ENCODE results near the gene HNRNPD. TPM values are rescaled to one million over a fixed set of nuclear protein-coding genes. Genes with fewer than 3 reads are reported as not detected.
"Not testable (repeated sequence)": the region's sequence is repeated elsewhere in the genome, so short reads cannot be mapped to it uniquely, and the experiment has no call there.

The HNRNPD gene
- total and polyA plus RNA-seq, 9 donors = 85.1 to 520 (median 185) TPM

- H3K9me3 ChIP-seq = no peaks in the 10 kb centered on the region
- TF ChIP-seq EP300 (IDR thresholded peaks at IDR 0.05) (no peak), CTCF (IDR thresholded peaks at IDR 0.05) (no peak), POLR2A (IDR thresholded peaks at IDR 0.05) (no peak)
- H3K27me3 ChIP-seq = no peaks in the 10 kb centered on the region
- WGBS, 3 donors = 60 to 87% (median 86%) methylated on average over 1 of the region's 1 CpG
- no peak for DNase-seq
- H3K36me3 ChIP-seq = no peaks in the 10 kb centered on the region
- intact Hi-C loops (cut with DNase I) = no loop called here
- no peak overlapping the region for H3K4me3 ChIP-seq
- no peak overlapping the region for H3K27ac ChIP-seq
- no peaks in the 10 kb centered on the region for H3K4me1 ChIP-seq (ENCODE audit: insufficient read depth)
Observed at GRCh38 chr4:82388405-82388804, 14.6 kb upstream of the HNRNPD start.

- DNase-seq; H3K27ac ChIP-seq; intact Hi-C loops (cut with DNase I); H3K4me1 ChIP-seq (ENCODE audit: insufficient read depth); H3K4me3 ChIP-seq; H3K9me3 ChIP-seq; H3K36me3 ChIP-seq; H3K27me3 ChIP-seq: not testable (repeated sequence)
- WGBS, 3 donors = 90 to 94% (median 93%) methylated on average over 8 of the region's 8 CpGs
Observed at GRCh38 chr4:82386312-82386711, 12.5 kb upstream of the HNRNPD start.

- Histone ChIP-seq H3K27ac (no peak overlapping the region), H3K4me1 (ENCODE audit: insufficient read depth) (no peaks in the 10 kb centered on the region), H3K9me3 (no peaks in the 10 kb centered on the region), H3K4me3 (no peak overlapping the region), H3K36me3 (no peaks in the 10 kb centered on the region), H3K27me3 (no peaks in the 10 kb centered on the region)
- DNase-seq = no peak
- no peak for TF ChIP-seq CTCF (IDR thresholded peaks at IDR 0.05)
- no peak for TF ChIP-seq EP300 (IDR thresholded peaks at IDR 0.05)
- TF ChIP-seq POLR2A (IDR thresholded peaks at IDR 0.05) = no peak
- WGBS, 3 donors = 33 to 49% (median 34%) methylated on average over 2 of the region's 2 CpGs
- intact Hi-C loops (cut with DNase I) = no loop called here
Observed at GRCh38 chr4:82382751-82383150, 9.0 kb upstream of the HNRNPD start.

GRCh38 chr4:82381661-82382296 is 8.0 kb upstream of the HNRNPD start:
- DNase-seq = no peak
- Histone ChIP-seq H3K27me3 (no peaks in the 10 kb centered on the region), H3K27ac (no peak overlapping the region), H3K4me1 (ENCODE audit: insufficient read depth) (peaks cover 3% of the 10 kb centered on the region), H3K9me3 (no peaks in the 10 kb centered on the region), H3K36me3 (no peaks in the 10 kb centered on the region), H3K4me3 (no peak overlapping the region)
- WGBS, 3 donors = 80 to 87% (median 83%) methylated on average over 2 of the region's 2 CpGs
- no peak for TF ChIP-seq EP300 (IDR thresholded peaks at IDR 0.05)
- no peak for TF ChIP-seq POLR2A (IDR thresholded peaks at IDR 0.05)
- TF ChIP-seq CTCF (IDR thresholded peaks at IDR 0.05) = no peak
- intact Hi-C loops (cut with DNase I) = no loop called here

- DNase-seq = no peak
- peaks cover 3% of the 10 kb centered on the region for H3K4me1 ChIP-seq (ENCODE audit: insufficient read depth)
- H3K27ac ChIP-seq = no peak overlapping the region
- no peaks in the 10 kb centered on the region for H3K36me3 ChIP-seq
- no peak overlapping the region for H3K4me3 ChIP-seq
- WGBS, 3 donors = 96 to 100% (median 97%) methylated on average over 3 of the region's 3 CpGs
- H3K9me3 ChIP-seq = no peaks in the 10 kb centered on the region
- H3K27me3 ChIP-seq = no peaks in the 10 kb centered on the region
- intact Hi-C loops (cut with DNase I) = no loop called here
- TF ChIP-seq CTCF (IDR thresholded peaks at IDR 0.05) (no peak), POLR2A (IDR thresholded peaks at IDR 0.05) (no peak), EP300 (IDR thresholded peaks at IDR 0.05) (no peak)
Observed at GRCh38 chr4:82381235-82381634, 7.4 kb upstream of the HNRNPD start.
